Measurements from ENCODE around the gene HNRNPR. TPM values are rescaled to one million over a fixed set of nuclear protein-coding genes. Genes with fewer than 3 reads are reported as not detected.

The HNRNPR gene
- total RNA-seq (100 to 1,000 TPM; 199 to 201 TPM), polyA plus RNA-seq (184 TPM)

GRCh38 chr1:23344111-23344986 lies at the start of gene HNRNPR:
HNRNPR (minus strand) TSS chr1:23344284; CDS start chr1:23341008, 3,276 bp downstream.
- Histone ChIP-seq H3K36me3 (ENCODE audit: insufficient read depth, low read length) (no peaks in the 10 kb centered on the region), H3K27me3 (ENCODE audit: insufficient read depth, low read length, poor library complexity, severe bottlenecking) (no peaks in the 10 kb centered on the region), H3K4me3 (ENCODE audit: low read length) (peak within 1 kb of the TSS; percentile 81), H3K4me1 (ENCODE audit: insufficient read depth, low read length) (peaks cover 35% of the 10 kb centered on the region), H3K27ac (ENCODE audit: low read depth, low read length) (peak within 1 kb of the TSS; percentile 79), H3K9me3 (ENCODE audit: low read length) (no peaks in the 10 kb centered on the region)
- no peaks in the 10 kb centered on the region for H3K27me3 Mint-ChIP-seq
- H3K4me1 Mint-ChIP-seq = peaks cover 42 to 48% (median 48%) of the 10 kb centered on the region in 3 donors
- peak; percentile 96 to 99 (median 99) for DNase-seq
- no peaks in the 10 kb centered on the region for H3K9me3 Mint-ChIP-seq
- CTCF ChIA-PET = interaction anchor here (0.5 to 1.6 kb wide), 7 partner anchors 10 to 194 kb away, joined by 3 to 4 read pairs (median 4); partner anchors contain the start of gene ZNF436
- POLR2A ChIA-PET = interaction anchor here (0.6 to 1.7 kb wide), 13 partner anchors 10 to 1317 kb away, joined by 3 to 53 read pairs (median 5); partner anchors contain the start of genes E2F2, PITHD1, PNRC2 and RPL11
- H3K36me3 Mint-ChIP-seq = peaks cover 0 to 20% (median 2%) of the 10 kb centered on the region in 3 donors
- peak within 1 kb of the TSS; percentile 90 to 98 (median 96) for H3K27ac Mint-ChIP-seq
- H3K4me3 Mint-ChIP-seq = peak within 1 kb of the TSS; percentile 87 to 97 (median 95)

- Histone ChIP-seq H3K27me3 (ENCODE audit: insufficient read depth, low read length, poor library complexity, severe bottlenecking) (no peaks in the 10 kb centered on the region), H3K27ac (ENCODE audit: low read depth, low read length) (no peak overlapping the region), H3K9me3 (ENCODE audit: low read length) (no peaks in the 10 kb centered on the region), H3K4me3 (ENCODE audit: low read length) (no peak overlapping the region), H3K36me3 (ENCODE audit: insufficient read depth, low read length) (no peaks in the 10 kb centered on the region), H3K4me1 (ENCODE audit: insufficient read depth, low read length) (no peaks in the 10 kb centered on the region)
- Mint-ChIP-seq H3K36me3 (peaks cover 0 to 8% (median 2%) of the 10 kb centered on the region in 3 donors), H3K9me3 (no peaks in the 10 kb centered on the region), H3K4me3 (no peak overlapping the region), H3K27me3 (peaks cover 0 to 4% of the 10 kb centered on the region in 2 donors), H3K4me1 (no peaks in the 10 kb centered on the region), H3K27ac (no peak overlapping the region)
- ChIA-PET CTCF (interaction anchor here (1.1 kb wide), 1 partner anchor 8 kb away, joined by 3 read pairs; no protein-coding TSS in a partner anchor), POLR2A (no interaction called here)
- DNase-seq = no peak
These were observed 49.6 kb upstream of the HNRNPR start for GRCh38 chr1:23393706-23394105.

- POLR2A ChIA-PET = no interaction called here
- Mint-ChIP-seq H3K4me3 (no peak overlapping the region), H3K27ac (no peak overlapping the region), H3K27me3 (peaks cover 0 to 7% of the 10 kb centered on the region in 2 donors), H3K36me3 (peaks cover 0 to 7% (median 2%) of the 10 kb centered on the region in 3 donors), H3K9me3 (no peaks in the 10 kb centered on the region), H3K4me1 (no peaks in the 10 kb centered on the region)
- no peaks in the 10 kb centered on the region for H3K4me1 ChIP-seq (ENCODE audit: insufficient read depth, low read length)
- no peak overlapping the region for H3K4me3 ChIP-seq (ENCODE audit: low read length)
- H3K36me3 ChIP-seq (ENCODE audit: insufficient read depth, low read length) = no peaks in the 10 kb centered on the region
- CTCF ChIA-PET = interaction anchor here (1.1 kb wide), 1 partner anchor 10 kb away, joined by 3 read pairs; no protein-coding TSS in a partner anchor
- no peaks in the 10 kb centered on the region for H3K27me3 ChIP-seq (ENCODE audit: insufficient read depth, low read length, poor library complexity, severe bottlenecking)
- H3K27ac ChIP-seq (ENCODE audit: low read depth, low read length) = no peak overlapping the region
- H3K9me3 ChIP-seq (ENCODE audit: low read length) = no peaks in the 10 kb centered on the region
- DNase-seq = no peak
These were observed 48.2 kb upstream of the HNRNPR start for GRCh38 chr1:23392125-23392855.

GRCh38 chr1:23389837-23390321 lies 45.8 kb upstream of the HNRNPR start:
- POLR2A ChIA-PET = no interaction called here
- Mint-ChIP-seq H3K36me3 (peaks cover 0 to 2% (median 0%) of the 10 kb centered on the region in 3 donors), H3K27me3 (peaks cover 0 to 9% of the 10 kb centered on the region in 2 donors), H3K27ac (peak overlapping the region in 1 of 8 donors; percentile 64), H3K4me1 (no peaks in the 10 kb centered on the region), H3K9me3 (no peaks in the 10 kb centered on the region), H3K4me3 (no peak overlapping the region)
- Histone ChIP-seq H3K4me3 (ENCODE audit: low read length) (no peak overlapping the region), H3K36me3 (ENCODE audit: insufficient read depth, low read length) (no peaks in the 10 kb centered on the region), H3K9me3 (ENCODE audit: low read length) (no peaks in the 10 kb centered on the region), H3K27me3 (ENCODE audit: insufficient read depth, low read length, poor library complexity, severe bottlenecking) (no peaks in the 10 kb centered on the region), H3K4me1 (ENCODE audit: insufficient read depth, low read length) (no peaks in the 10 kb centered on the region), H3K27ac (ENCODE audit: low read depth, low read length) (no peak overlapping the region)
- CTCF ChIA-PET = interaction anchor here (1.1 kb wide), 1 partner anchor 14 kb away, joined by 3 read pairs; no protein-coding TSS in a partner anchor
- no peak for DNase-seq

GRCh38 chr1:23387494-23387893 lies 43.4 kb upstream of the HNRNPR start:
- Histone ChIP-seq H3K36me3 (ENCODE audit: insufficient read depth, low read length) (no peaks in the 10 kb centered on the region), H3K27ac (ENCODE audit: low read depth, low read length) (no peak overlapping the region), H3K27me3 (ENCODE audit: insufficient read depth, low read length, poor library complexity, severe bottlenecking) (no peaks in the 10 kb centered on the region), H3K9me3 (ENCODE audit: low read length) (no peaks in the 10 kb centered on the region), H3K4me1 (ENCODE audit: insufficient read depth, low read length) (no peaks in the 10 kb centered on the region), H3K4me3 (ENCODE audit: low read length) (no peak overlapping the region)
- Mint-ChIP-seq H3K36me3 (peaks cover 0 to 5% (median 0%) of the 10 kb centered on the region in 3 donors), H3K9me3 (no peaks in the 10 kb centered on the region), H3K27ac (no peak overlapping the region), H3K4me1 (no peaks in the 10 kb centered on the region), H3K4me3 (no peak overlapping the region), H3K27me3 (peaks cover 0 to 8% of the 10 kb centered on the region in 2 donors)
- ChIA-PET CTCF (interaction anchor here (1.0 kb wide), 1 partner anchor 16 kb away, joined by 3 read pairs; no protein-coding TSS in a partner anchor), POLR2A (no interaction called here)
- DNase-seq = no peak

- CTCF ChIA-PET = no interaction called here
- H3K36me3 ChIP-seq (ENCODE audit: insufficient read depth, low read length) = no peaks in the 10 kb centered on the region
- Mint-ChIP-seq H3K27me3 (peaks cover 0 to 8% of the 10 kb centered on the region in 2 donors), H3K4me1 (no peaks in the 10 kb centered on the region), H3K36me3 (peaks cover 0 to 7% (median 0%) of the 10 kb centered on the region in 3 donors), H3K27ac (no peak overlapping the region), H3K9me3 (no peaks in the 10 kb centered on the region), H3K4me3 (no peak overlapping the region)
- no peak overlapping the region for H3K4me3 ChIP-seq (ENCODE audit: low read length)
- no peak overlapping the region for H3K27ac ChIP-seq (ENCODE audit: low read depth, low read length)
- H3K9me3 ChIP-seq (ENCODE audit: low read length) = no peaks in the 10 kb centered on the region
- no peak for DNase-seq
- no peaks in the 10 kb centered on the region for H3K27me3 ChIP-seq (ENCODE audit: insufficient read depth, low read length, poor library complexity, severe bottlenecking)
- no peaks in the 10 kb centered on the region for H3K4me1 ChIP-seq (ENCODE audit: insufficient read depth, low read length)
- POLR2A ChIA-PET = no interaction called here
These were observed 41.1 kb upstream of the HNRNPR start for GRCh38 chr1:23385119-23385621.

GRCh38 chr1:23384312-23385058 lies 40.4 kb upstream of the HNRNPR start:
- ChIA-PET POLR2A (no interaction called here), CTCF (no interaction called here)
- Mint-ChIP-seq H3K9me3 (no peaks in the 10 kb centered on the region), H3K27me3 (peaks cover 0 to 5% of the 10 kb centered on the region in 2 donors), H3K36me3 (peaks cover 0 to 7% (median 0%) of the 10 kb centered on the region in 3 donors), H3K27ac (no peak overlapping the region), H3K4me1 (no peaks in the 10 kb centered on the region), H3K4me3 (no peak overlapping the region)
- Histone ChIP-seq H3K27ac (ENCODE audit: low read depth, low read length) (no peak overlapping the region), H3K27me3 (ENCODE audit: insufficient read depth, low read length, poor library complexity, severe bottlenecking) (no peaks in the 10 kb centered on the region), H3K36me3 (ENCODE audit: insufficient read depth, low read length) (no peaks in the 10 kb centered on the region), H3K9me3 (ENCODE audit: low read length) (no peaks in the 10 kb centered on the region), H3K4me1 (ENCODE audit: insufficient read depth, low read length) (no peaks in the 10 kb centered on the region), H3K4me3 (ENCODE audit: low read length) (no peak overlapping the region)
- no peak for DNase-seq
